Measurements from ENCODE around the gene HOXA6. TPM values are rescaled to one million over a fixed set of nuclear protein-coding genes. Genes with fewer than 3 reads are reported as not detected.

HOXA6 gene
- total RNA-seq, 1 donor from 2014 or later: not detected

GRCh38 chr7:27189997-27190748 is 42.6 kb upstream of the HOXA6 start:
- H3K27ac Mint-ChIP-seq (ENCODE audit: unreplicated experiment): no peak overlapping the region
- no peak overlapping the region for H3K4me3 Mint-ChIP-seq (ENCODE audit: unreplicated experiment)
- TF ChIP-seq CTCF (IDR thresholded peaks at IDR 0.05; ENCODE audit: partially characterized antibody, unreplicated experiment): no peak
- H3K4me1 Mint-ChIP-seq (ENCODE audit: low read depth, unreplicated experiment): peaks cover 3% of the 10 kb centered on the region
- H3K27me3 Mint-ChIP-seq (ENCODE audit: unreplicated experiment): peaks cover 58% of the 10 kb centered on the region
- H3K36me3 Mint-ChIP-seq (ENCODE audit: unreplicated experiment): peaks cover 3% of the 10 kb centered on the region
- peaks cover 20% of the 10 kb centered on the region for H3K9me3 Mint-ChIP-seq (ENCODE audit: unreplicated experiment)
- peak; percentile 4 for DNase-seq

- DNase-seq: peak; percentile 21
- Mint-ChIP-seq H3K9me3 (ENCODE audit: unreplicated experiment) (peaks cover 21% of the 10 kb centered on the region), H3K27me3 (ENCODE audit: unreplicated experiment) (peaks cover 58% of the 10 kb centered on the region), H3K4me3 (ENCODE audit: unreplicated experiment) (no peak overlapping the region), H3K4me1 (ENCODE audit: low read depth, unreplicated experiment) (peaks cover 3% of the 10 kb centered on the region), H3K27ac (ENCODE audit: unreplicated experiment) (no peak overlapping the region), H3K36me3 (ENCODE audit: unreplicated experiment) (peaks cover 3% of the 10 kb centered on the region)
- no peak for TF ChIP-seq CTCF (IDR thresholded peaks at IDR 0.05; ENCODE audit: partially characterized antibody, unreplicated experiment)
Measured at GRCh38 chr7:27189295-27189996, 41.9 kb upstream of the HOXA6 start.

- DNase-seq: peak; percentile 33
Measured at GRCh38 chr7:27188386-27189294, 41.1 kb upstream of the HOXA6 start.

More at GRCh38 chr7:27188386-27189294, 41.1 kb upstream of the HOXA6 start:
- peaks cover 3% of the 10 kb centered on the region for H3K4me1 Mint-ChIP-seq (ENCODE audit: low read depth, unreplicated experiment)
- peaks cover 3% of the 10 kb centered on the region for H3K36me3 Mint-ChIP-seq (ENCODE audit: unreplicated experiment)
- peak overlapping the region; percentile 9 for H3K4me3 Mint-ChIP-seq (ENCODE audit: unreplicated experiment)
- no peak for TF ChIP-seq CTCF (IDR thresholded peaks at IDR 0.05; ENCODE audit: partially characterized antibody, unreplicated experiment)
- peaks cover 19% of the 10 kb centered on the region for H3K9me3 Mint-ChIP-seq (ENCODE audit: unreplicated experiment)
- peaks cover 59% of the 10 kb centered on the region for H3K27me3 Mint-ChIP-seq (ENCODE audit: unreplicated experiment)
- H3K27ac Mint-ChIP-seq (ENCODE audit: unreplicated experiment): no peak overlapping the region
